Fibroblast of the conjunctiva (primary cell): Measurements from ENCODE around the gene PDE3B.

ENCODE experiments used
- DNase-seq: peaks from one replicate; pipeline ENCODE4 v3.0.0-alpha.2; 2010; ENCODE audit warnings: low read depth

Gene PDE3B

DNA sequence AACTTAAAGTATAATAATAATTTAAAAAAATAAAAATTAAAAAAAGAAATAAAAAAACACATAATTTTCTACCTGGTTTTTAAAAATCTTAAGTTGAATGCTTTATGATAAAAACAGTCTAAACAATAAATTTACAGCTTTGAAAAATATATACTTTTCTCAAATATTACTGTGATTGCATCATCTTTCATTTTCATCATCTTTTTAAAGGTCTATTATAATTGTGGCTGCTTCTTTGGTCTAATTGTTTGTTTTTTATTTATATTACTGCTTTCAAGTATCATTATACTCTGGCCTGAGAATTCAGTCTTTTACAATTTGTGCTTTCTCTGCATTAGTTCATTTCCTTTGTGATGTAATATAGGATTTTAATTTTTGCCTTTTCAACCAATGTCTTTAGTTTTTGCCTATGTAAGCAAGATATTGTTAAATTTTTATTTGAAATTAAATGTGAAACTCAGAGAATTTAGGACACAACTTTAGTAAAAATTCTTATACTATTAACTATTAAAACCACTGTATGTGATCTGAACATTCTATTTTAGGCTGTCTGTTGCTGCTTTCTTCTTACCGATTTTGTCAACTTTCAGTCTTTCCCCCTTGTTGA is 241.2 kb downstream of the PDE3B start:
- no peak for DNase-seq

- no peak for DNase-seq
Observed at GRCh38 chr11:14886513-14886912, 242.9 kb downstream of the PDE3B start.

DNA sequence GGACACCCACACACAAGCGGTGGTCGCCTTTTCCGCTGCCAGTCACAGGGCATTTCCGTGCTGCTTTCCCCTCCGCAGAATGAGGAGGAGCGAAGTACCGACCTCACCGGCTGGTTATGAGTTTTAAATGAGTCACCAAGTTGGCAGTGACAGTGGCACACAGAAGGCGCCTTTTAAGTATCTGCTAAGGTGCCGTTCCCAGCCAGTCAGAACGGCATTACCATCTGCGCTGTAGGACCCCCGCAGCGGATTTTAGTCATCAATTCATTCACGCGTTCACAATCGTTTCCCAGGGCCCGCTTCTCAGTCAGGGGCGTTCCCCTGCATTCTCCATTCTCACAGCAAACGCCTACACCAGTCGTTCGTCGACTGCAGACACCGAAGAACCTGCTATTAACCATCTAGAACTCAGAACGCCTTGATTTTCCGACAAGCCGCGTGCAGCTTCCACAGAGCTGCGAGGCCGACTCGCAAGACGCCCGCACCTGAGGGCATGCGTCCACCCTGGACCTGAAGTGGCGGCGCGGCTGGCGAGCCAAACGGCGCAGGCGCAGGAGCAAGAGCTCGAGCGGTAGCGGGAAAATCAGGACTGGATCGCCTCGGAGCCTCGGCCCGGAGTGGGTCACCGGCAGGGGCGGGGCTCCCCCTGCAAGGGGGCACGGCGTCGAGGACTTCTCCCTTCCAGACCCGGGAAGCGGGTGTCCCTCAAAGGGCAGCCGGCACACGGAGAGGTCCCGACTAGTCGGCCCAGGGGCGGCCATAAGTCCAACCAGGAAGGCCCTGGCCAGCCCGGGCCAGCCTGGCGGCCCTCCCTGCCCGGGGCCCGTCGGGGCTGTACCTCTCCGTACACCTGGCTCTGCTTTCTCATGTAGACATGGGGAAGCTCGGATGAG is 247.8 kb downstream of the PDE3B start:
- DNase-seq = peak; percentile 74

DNA sequence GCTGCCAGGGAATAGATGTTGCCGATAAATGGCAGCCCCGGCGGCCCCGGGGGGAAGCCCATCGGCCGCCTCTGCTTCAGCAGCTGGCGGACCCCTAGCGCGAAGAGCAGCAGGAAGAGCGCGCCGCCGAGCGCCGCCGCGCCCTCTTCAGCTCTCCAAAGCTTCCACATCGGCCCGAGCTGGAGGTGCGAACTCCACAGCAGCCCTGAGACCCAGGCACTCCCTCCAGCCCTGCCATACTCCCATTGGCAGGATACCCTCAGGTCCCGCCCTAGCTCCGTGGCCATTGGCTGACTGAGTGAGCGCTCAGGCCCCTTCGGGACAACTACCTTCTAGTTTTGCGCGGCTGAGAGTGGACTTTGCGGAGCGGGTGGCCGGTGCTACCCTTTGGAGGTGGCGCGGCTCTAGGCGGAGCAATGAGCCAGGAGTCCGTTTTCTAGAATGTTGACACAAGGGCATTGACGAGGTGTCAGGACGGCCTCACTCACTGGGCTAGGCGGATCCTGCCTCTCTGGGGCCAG is 248.5 kb downstream of the PDE3B start, which contains the start of gene CYP2R1:
Gene CYP2R1 (minus strand): TSS at position 196 of the 521 bp plus-strand sequence. CDS start 26 bp downstream, at position 170.
- peak; percentile 96 for DNase-seq

DNA sequence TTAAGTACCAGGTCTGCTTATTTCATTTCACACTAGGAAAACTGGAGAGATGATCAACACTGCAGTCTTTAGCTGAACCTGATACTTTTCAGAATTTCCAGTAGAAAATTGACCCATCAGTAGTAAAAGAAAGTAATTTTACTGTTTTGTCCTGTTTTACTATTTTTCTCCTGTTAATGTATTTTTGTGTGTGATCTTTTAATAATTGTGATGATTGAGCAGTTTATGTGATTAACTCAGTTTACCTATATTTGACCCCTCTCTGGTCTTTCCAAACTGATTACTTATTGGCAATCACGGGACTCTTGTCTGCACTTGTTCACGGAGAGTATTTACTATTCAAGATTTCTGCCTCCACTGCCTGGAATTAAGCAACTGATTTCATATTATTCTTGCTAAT is 249.0 kb downstream of the PDE3B start:
- DNase-seq = no peak

DNA sequence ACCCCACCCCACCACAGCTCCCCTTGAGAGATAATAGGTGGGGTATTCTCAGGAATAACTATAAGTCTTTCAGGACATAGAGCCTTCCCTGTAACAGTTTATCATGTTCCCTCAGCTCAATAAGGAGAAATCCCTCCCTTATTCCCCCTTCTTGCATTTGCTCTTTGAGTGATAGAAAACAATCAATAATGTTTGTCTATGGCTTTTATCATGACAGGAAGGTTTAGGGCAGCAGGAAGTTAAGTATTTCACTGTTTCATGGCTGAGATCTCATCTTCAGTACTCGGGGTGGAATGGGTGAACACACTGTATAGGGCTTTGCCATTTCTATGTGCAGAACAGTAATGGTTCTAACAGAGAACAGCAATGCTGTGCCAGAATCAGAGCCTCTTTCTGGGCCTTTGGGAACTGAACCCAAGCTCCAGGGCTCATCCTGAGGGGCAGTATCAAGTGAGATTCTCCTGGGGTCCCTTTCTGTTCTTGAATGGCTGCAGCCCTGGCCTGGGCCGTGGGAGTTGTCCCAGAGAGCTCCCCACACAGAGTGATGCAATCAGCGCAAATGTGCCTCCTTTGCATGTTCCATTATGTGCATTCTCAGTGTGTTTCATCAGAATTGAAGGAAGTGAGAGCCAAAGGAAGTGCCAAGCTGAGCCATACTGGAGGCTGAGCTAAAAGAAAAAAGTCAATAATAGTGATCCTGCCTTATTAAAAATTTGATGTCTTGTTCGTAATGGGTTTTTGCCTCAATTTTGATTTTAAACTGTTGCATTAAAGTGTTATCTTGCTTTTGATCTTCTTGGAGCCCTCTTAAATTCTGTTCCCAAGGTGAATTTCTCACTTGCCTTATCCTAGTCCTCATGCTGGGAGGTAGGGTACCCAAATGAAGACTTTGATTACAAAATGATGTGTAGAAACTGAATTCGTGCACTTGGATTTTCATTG is 251.3 kb downstream of the PDE3B start:
- peak; percentile 90 for DNase-seq

DNA sequence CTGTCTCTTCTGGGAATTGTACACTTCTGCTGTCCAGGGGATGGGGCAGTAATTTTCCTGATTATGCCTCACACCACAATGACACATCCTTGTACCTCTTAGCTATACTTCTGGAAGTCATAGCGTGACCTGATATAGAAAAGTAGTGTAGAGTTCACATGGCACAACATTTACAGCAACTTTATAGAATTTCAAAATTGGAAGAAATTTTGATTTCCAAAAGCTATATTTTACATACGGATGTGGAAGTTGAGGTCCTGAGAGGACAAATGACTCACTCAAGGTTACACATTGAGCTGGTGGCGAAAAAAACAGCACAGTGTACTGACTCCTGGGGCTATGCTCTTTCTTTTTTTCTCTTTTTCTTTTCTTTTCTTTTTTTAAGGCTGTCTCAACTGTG is 254.8 kb downstream of the PDE3B start:
- no peak for DNase-seq

DNA sequence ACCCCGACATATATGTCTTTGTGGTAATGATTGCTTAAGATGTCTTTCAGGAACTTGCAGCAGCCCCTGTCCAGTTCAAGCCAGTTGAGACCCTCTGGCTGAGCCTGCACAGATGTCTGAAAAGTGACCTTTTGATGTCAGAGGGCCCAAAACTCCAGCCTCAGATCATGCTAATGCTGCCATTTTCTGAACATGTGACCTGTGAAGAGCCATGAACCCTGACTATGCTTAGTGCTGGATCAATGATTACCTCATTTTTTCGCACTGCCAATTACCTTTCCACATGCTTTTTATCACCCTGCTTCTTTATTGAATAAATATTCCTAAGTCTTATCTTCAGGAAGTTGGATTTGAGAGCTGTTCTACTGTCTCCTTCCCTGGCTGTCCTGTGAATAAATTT is 255.3 kb downstream of the PDE3B start:
- no peak for DNase-seq

GRCh38 chr11:14902650-14903350 is 259.2 kb downstream of the PDE3B start:
- DNase-seq = no peak

DNA sequence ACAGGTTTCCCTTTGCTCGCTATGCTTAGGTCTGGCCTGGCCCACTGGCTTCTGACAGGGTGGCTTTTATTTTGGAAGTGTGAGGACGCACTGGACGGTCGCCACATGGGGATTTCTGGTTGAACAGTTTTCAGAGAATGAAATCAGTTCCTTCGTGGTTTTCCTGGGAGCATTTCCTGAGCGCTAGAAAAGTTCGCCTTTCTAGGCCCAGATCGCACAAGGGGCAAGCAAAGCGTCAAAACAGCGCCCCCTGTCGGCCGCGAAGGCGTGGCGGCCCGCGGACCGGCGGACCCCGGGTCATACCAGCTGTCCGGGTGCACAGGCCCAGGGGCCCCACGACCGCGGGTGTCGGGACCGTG is 261.1 kb downstream of the PDE3B start:
- DNase-seq = peak; percentile 41

- no peak for DNase-seq
Observed at GRCh38 chr11:14905104-14906033, 261.8 kb downstream of the PDE3B start.

GRCh38 chr11:14906578-14906977 is 263.0 kb downstream of the PDE3B start:
- no peak for DNase-seq

DNA sequence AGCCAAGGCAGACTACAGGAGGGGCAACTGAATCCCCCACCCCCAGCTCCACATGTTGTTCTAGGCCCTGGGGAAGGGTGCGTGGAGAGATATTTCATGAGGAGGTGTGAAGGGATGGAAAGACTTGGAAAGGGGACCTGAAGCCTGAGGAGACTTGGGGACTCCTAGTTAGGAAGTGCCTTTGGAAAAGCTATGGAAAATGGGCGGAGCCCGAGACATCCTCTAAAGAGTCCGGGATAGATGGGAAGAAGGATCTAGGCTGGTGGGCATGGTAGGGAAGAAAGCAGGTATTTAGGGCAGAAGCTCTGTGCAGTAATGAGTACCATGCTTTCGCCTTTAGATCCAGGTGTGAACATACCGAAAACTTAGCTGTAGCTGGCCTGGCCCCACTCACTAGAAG is 263.4 kb downstream of the PDE3B start:
- DNase-seq = no peak

DNA sequence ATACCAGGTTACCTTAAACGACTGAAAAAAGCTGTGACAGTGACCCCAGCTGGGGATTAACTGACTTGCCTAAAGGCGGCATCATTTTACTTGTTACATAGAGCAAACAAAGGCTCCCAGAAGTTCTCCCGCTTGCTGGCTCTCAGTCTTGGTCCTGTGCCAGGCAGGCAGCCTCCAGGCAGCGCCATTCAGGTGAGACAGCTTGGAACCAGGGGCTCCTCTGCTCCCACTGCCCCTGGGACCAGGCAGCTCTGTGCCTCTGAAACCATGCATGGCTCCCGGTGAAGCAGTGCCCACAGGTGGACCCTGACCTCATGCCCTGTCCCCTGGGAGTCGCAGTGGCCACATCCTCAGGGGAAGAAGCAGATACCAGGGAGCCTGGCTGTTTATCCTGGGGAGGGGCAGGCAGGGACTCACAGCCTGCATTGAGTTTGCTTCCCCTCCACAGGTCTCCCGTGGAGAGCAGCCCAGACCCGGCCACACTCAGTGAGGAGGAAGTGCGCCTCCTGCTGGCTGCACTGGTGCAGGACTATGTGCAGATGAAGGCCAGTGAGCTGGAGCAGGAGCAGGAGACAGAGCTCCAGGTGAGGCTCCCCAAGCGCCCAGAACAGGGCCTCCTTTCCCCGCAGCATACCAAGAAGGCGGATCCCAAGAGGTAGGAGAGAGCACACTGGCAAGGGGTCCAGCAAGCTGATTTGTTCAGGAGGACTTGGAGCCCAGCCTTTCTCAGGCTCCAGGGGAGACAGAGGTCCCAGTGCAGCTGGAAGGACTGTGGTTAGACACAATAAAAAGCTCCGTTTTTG is 264.0 kb downstream of the PDE3B start:
- DNase-seq = no peak

GRCh38 chr11:14908214-14908880 is 264.7 kb downstream of the PDE3B start:
- DNase-seq = peak; percentile 36

GRCh38 chr11:14914536-14914935 is 270.9 kb downstream of the PDE3B start:
- DNase-seq = no peak

- DNase-seq = no peak
Observed at GRCh38 chr11:14916403-14916802, 272.8 kb downstream of the PDE3B start.
